ENCODE data around the gene CSNK1G2. TPM values are rescaled to one million over a fixed set of nuclear protein-coding genes. Genes with fewer than 3 reads are reported as not detected.

CSNK1G2 gene
- total RNA-seq, 1 experiment from 2014 or later: 126 TPM

GRCh38 chr19:1918975-1919374 is 22.0 kb upstream of the CSNK1G2 start:
- CTCF ChIA-PET: no interaction called here
- Mint-ChIP-seq H3K36me3 (peaks cover 32% of the 10 kb centered on the region), H3K27me3 (ENCODE audit: low read depth) (no peaks in the 10 kb centered on the region), H3K27ac (no peak overlapping the region), H3K4me3 (no peak overlapping the region), H3K4me1 (no peaks in the 10 kb centered on the region), H3K9me3 (no peaks in the 10 kb centered on the region)
- TF ChIP-seq ZNF317 (CRISPR knock-in tag; IDR thresholded peaks at IDR 0.05; ENCODE audit: borderline replicate concordance, low read depth) (no peak), TEAD4 (CRISPR knock-in tag; IDR thresholded peaks at IDR 0.05) (no peak), ZBTB43 (CRISPR knock-in tag; IDR thresholded peaks at IDR 0.05) (no peak), ATF2 (CRISPR knock-in tag; IDR thresholded peaks at IDR 0.05; ENCODE audit: borderline replicate concordance, low read depth) (no peak), ZNF423 (CRISPR knock-in tag; IDR thresholded peaks at IDR 0.05) (no peak), ZNF219 (CRISPR knock-in tag; IDR thresholded peaks at IDR 0.05; ENCODE audit: borderline replicate concordance) (no peak), ELF4 (CRISPR knock-in tag; IDR thresholded peaks at IDR 0.05; ENCODE audit: low read depth) (no peak), TP53 (CRISPR knock-in tag; IDR thresholded peaks at IDR 0.05) (no peak), NR1H2 (CRISPR knock-in tag; IDR thresholded peaks at IDR 0.05) (no peak), ZNF416 (CRISPR knock-in tag; IDR thresholded peaks at IDR 0.05) (no peak), ZNF232 (CRISPR knock-in tag; IDR thresholded peaks at IDR 0.05) (no peak), NR3C1 (CRISPR knock-in tag; conservative IDR thresholded peaks at IDR 0.05; ENCODE audit: low read depth) (no peak), NR2C2 (CRISPR knock-in tag; IDR thresholded peaks at IDR 0.05) (no peak), ZMAT4 (CRISPR knock-in tag; IDR thresholded peaks at IDR 0.05) (no peak)
- ATAC-seq (no peak), DNase-seq (ENCODE audit: low spot score) (no peak)
- POLR2A ChIA-PET: no interaction called here

- POLR2A ChIA-PET: no interaction called here
- no peak for ATAC-seq
- Mint-ChIP-seq H3K36me3 (peaks cover 35% of the 10 kb centered on the region), H3K4me3 (no peak overlapping the region), H3K27me3 (ENCODE audit: low read depth) (no peaks in the 10 kb centered on the region), H3K27ac (no peak overlapping the region), H3K9me3 (no peaks in the 10 kb centered on the region), H3K4me1 (no peaks in the 10 kb centered on the region)
- DNase-seq (ENCODE audit: low spot score): no peak
- TF ChIP-seq HMGA2 (CRISPR knock-in tag; IDR thresholded peaks at IDR 0.05): no peak
- TF ChIP-seq ZNF416 (CRISPR knock-in tag; IDR thresholded peaks at IDR 0.05): no peak
- TF ChIP-seq USF1 (CRISPR knock-in tag; IDR thresholded peaks at IDR 0.05): no peak
- no peak for TF ChIP-seq USF2 (CRISPR knock-in tag; IDR thresholded peaks at IDR 0.05)
- no peak for TF ChIP-seq ZNF121 (CRISPR knock-in tag; IDR thresholded peaks at IDR 0.05)
- no peak for TF ChIP-seq CBFB (CRISPR knock-in tag; IDR thresholded peaks at IDR 0.05; ENCODE audit: low read depth)
- no peak for TF ChIP-seq FOXK1 (CRISPR knock-in tag; IDR thresholded peaks at IDR 0.05)
- no peak for TF ChIP-seq NFATC4 (CRISPR knock-in tag; IDR thresholded peaks at IDR 0.05)
- TF ChIP-seq RELA (CRISPR knock-in tag; IDR thresholded peaks at IDR 0.05; ENCODE audit: borderline replicate concordance): no peak
- no peak for TF ChIP-seq STAT6 (CRISPR knock-in tag; conservative IDR thresholded peaks at IDR 0.05; ENCODE audit: low read depth)
- no peak for TF ChIP-seq ZNF232 (CRISPR knock-in tag; IDR thresholded peaks at IDR 0.05)
- no peak for TF ChIP-seq MAX (CRISPR knock-in tag; IDR thresholded peaks at IDR 0.05)
- CTCF ChIA-PET: interaction anchor here (1.1 to 1.3 kb wide), 2 partner anchors 9 to 23 kb away, joined by 3 to 5 read pairs; no protein-coding TSS in a partner anchor
These were observed 20.3 kb upstream of the CSNK1G2 start for GRCh38 chr19:1920644-1921043.

Data from WTC11 (cell line).